Lower lobe of right lung (tissue), 2 donors: ENCODE data around the gene FAM174C. TPM values are rescaled to one million over a fixed set of nuclear protein-coding genes. Genes with fewer than 3 reads are reported as not detected.
"Not testable (repeated sequence)": the region's sequence is repeated elsewhere in the genome, so short reads cannot be mapped to it uniquely, and the experiment has no call there.

Experiments
- ATAC-seq, 2 donors: fragments of 200-7000 bp; cut with Tn5 transposase; one replicate each; pipeline ENCODE4 v1.9.1; 2020 to 2022; ENCODE audit warnings: mild to moderate bottlenecking in 2 of 2, moderate library complexity in 2 of 2
- DNase-seq: peaks from one replicate; pipeline ENCODE4 v3.0.0-alpha.2; 2020
- H3K27ac ChIP-seq: fragments of 200-600 bp; one replicate; pipeline ENCODE4 v1.8.0; 2022
- H3K27me3 ChIP-seq: fragments of 200-600 bp; one replicate; pipeline ENCODE4 v1.8.0; 2022; ENCODE audit warnings: low read depth
- H3K36me3 ChIP-seq: fragments of 200-600 bp; one replicate; pipeline ENCODE4 v1.8.0; 2022; ENCODE audit warnings: mild to moderate bottlenecking
- H3K4me1 ChIP-seq: fragments of 200-600 bp; one replicate; pipeline ENCODE4 v1.8.0; 2022
- H3K4me3 ChIP-seq: fragments of 200-600 bp; one replicate; pipeline ENCODE4 v1.8.0; 2022; ENCODE audit warnings: mild to moderate bottlenecking
- H3K9me3 ChIP-seq: fragments of 200-600 bp; one replicate; pipeline ENCODE4 v1.8.0; 2022
- CTCF ChIP-seq: fragments of 200-600 bp; IDR thresholded peaks from one replicate; pipeline ENCODE4 v1.8.0; 2022; ENCODE audit warnings: antibody characterized with exemption, mild to moderate bottlenecking
- intact Hi-C: fragments of 100-400 bp; cut with DNase I; formaldehyde crosslinking; loops from one replicate; pipeline ENCODE4 v1.11.0; 2022
- total RNA-seq: library from RNA; stranded (reverse); fragmentation: NEBNext Ultra II Directional; extraction: Animal tissue kit (Norgen Biotek cat#: 25700); gene quantifications from one replicate; pipeline ENCODE4 v1.2.1, GENCODE V29; 2021
- donor health status: DM: no; HTN: yes; CAD: no; lungs with severe emphysema.

FAM174C gene
- total RNA-seq, 1 donor from 2014 or later: 43.5 TPM

GRCh38 chr19:1244693-1245451, 30.5 kb upstream of the FAM174C start:
- DNase-seq: peak; percentile 89
- ATAC-seq: peak; percentile 39 to 48
- Histone ChIP-seq H3K4me1 (peaks cover 69% of the 10 kb centered on the region), H3K36me3 (peaks cover 4% of the 10 kb centered on the region), H3K9me3 (no peaks in the 10 kb centered on the region), H3K4me3 (peak overlapping the region; percentile 42), H3K27ac (peak overlapping the region; percentile 81), H3K27me3 (no peaks in the 10 kb centered on the region)
- TF ChIP-seq CTCF: no peak
- intact Hi-C loops: no loop called here

- no peaks in the 10 kb centered on the region for H3K27me3 ChIP-seq
- no peaks in the 10 kb centered on the region for H3K9me3 ChIP-seq
- no peak for TF ChIP-seq CTCF
- H3K36me3 ChIP-seq: peaks cover 4% of the 10 kb centered on the region
- intact Hi-C loops: no loop called here
- H3K4me3 ChIP-seq: no peak overlapping the region
- ATAC-seq (no peak), DNase-seq (peak; percentile 77)
- peak overlapping the region; percentile 81 for H3K27ac ChIP-seq
- peaks cover 66% of the 10 kb centered on the region for H3K4me1 ChIP-seq
Measured at GRCh38 chr19:1245494-1246264, 29.7 kb upstream of the FAM174C start.

- ATAC-seq, DNase-seq, H3K27me3 ChIP-seq, H3K36me3 ChIP-seq, intact Hi-C loops, H3K9me3 ChIP-seq, H3K4me3 ChIP-seq: not testable (repeated sequence)
- peaks cover 59% of the 10 kb centered on the region for H3K4me1 ChIP-seq
- peak overlapping the region; percentile 18 for H3K27ac ChIP-seq
Measured at GRCh38 chr19:1246265-1247087, 28.9 kb upstream of the FAM174C start.

GRCh38 chr19:1247748-1248138, 27.6 kb upstream of the FAM174C start:
- ATAC-seq (no peak), DNase-seq (peak; percentile 79)
- no peaks in the 10 kb centered on the region for H3K27me3 ChIP-seq
- TF ChIP-seq CTCF: no peak
- H3K4me1 ChIP-seq: peaks cover 56% of the 10 kb centered on the region
- no peaks in the 10 kb centered on the region for H3K9me3 ChIP-seq
- H3K4me3 ChIP-seq: peak overlapping the region; percentile 77
- H3K36me3 ChIP-seq: peaks cover 12% of the 10 kb centered on the region
- peak overlapping the region; percentile 98 for H3K27ac ChIP-seq
- intact Hi-C loops: no loop called here

GRCh38 chr19:1248139-1248785, 27.1 kb upstream of the FAM174C start, which contains the start of gene MIDN:
MIDN (plus strand) TSS chr19:1248583; CDS start chr19:1250297, 1,714 bp downstream.
- TF ChIP-seq CTCF: peak; percentile 46
- H3K4me3 ChIP-seq: peak within 1 kb of the TSS; percentile 77
- peaks cover 12% of the 10 kb centered on the region for H3K36me3 ChIP-seq
- DNase-seq: peak; percentile 92
- intact Hi-C loops: no loop called here
- H3K27me3 ChIP-seq: no peaks in the 10 kb centered on the region
- H3K27ac ChIP-seq: peak within 1 kb of the TSS; percentile 98
- ATAC-seq: peak; percentile 52 to 55
- peaks cover 51% of the 10 kb centered on the region for H3K4me1 ChIP-seq
- no peaks in the 10 kb centered on the region for H3K9me3 ChIP-seq
